Retinal pigment epithelial cell (primary cell): ENCODE measurements around the gene FOXP1.
A peak's percentile ranks its signal among the peaks of the same experiment; 100 is the strongest.

ENCODE experiments used
- DNase-seq: peaks from one replicate; pipeline ENCODE4 v3.0.0-alpha.2; 2010; ENCODE audit warnings: low read depth
- H3K4me3 ChIP-seq: 2 replicates; pipeline ENCODE4 v1.5.1; 2011; ENCODE audit warnings: mild to moderate bottlenecking, low read length, control low read depth, moderate library complexity
- TF ChIP-seq, protein P1 (sequence below): conservative IDR thresholded peaks from 2 replicates; pipeline ENCODE4 v1.5.1; 2011; ENCODE audit warnings: low read depth, low read length, control low read depth, inconsistent platforms

Gene FOXP1

GRCh38 chr3:71402280-71402679, 181.2 kb downstream of the FOXP1 start:
- DNase-seq: no peak
- H3K4me3 ChIP-seq: no peak overlapping the region
- TF ChIP-seq, protein P1, sequence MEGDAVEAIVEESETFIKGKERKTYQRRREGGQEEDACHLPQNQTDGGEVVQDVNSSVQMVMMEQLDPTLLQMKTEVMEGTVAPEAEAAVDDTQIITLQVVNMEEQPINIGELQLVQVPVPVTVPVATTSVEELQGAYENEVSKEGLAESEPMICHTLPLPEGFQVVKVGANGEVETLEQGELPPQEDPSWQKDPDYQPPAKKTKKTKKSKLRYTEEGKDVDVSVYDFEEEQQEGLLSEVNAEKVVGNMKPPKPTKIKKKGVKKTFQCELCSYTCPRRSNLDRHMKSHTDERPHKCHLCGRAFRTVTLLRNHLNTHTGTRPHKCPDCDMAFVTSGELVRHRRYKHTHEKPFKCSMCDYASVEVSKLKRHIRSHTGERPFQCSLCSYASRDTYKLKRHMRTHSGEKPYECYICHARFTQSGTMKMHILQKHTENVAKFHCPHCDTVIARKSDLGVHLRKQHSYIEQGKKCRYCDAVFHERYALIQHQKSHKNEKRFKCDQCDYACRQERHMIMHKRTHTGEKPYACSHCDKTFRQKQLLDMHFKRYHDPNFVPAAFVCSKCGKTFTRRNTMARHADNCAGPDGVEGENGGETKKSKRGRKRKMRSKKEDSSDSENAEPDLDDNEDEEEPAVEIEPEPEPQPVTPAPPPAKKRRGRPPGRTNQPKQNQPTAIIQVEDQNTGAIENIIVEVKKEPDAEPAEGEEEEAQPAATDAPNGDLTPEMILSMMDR: no peak

GRCh38 chr3:71401695-71402231, 181.8 kb downstream of the FOXP1 start:
- DNase-seq: no peak
- H3K4me3 ChIP-seq: no peak overlapping the region
- TF ChIP-seq, protein P1: no peak

DNA sequence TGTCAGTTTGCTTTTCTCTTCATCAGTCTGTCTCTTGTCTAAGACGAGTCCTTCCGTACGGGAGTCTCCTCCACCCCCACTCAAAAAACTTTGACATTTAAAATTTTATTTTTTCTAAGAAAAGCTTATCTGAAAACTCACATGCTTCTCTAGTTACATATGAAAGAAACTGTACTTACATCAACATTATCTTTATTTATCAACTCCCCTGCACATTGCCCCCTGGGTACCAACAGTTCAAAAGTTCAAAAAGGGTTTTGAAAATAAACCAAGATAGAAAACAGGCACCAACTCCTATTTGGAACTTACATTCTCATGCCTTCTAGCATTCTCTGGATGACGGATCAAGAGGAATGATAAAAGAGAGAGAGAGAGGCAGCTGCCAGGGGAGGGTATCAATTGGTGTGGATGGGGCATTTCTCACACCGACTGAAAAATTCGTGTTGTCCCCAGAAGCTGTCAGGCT, 182.5 kb downstream of the FOXP1 start:
- no peak overlapping the region for H3K4me3 ChIP-seq
- no peak for DNase-seq
- TF ChIP-seq, protein P1: no peak

DNA sequence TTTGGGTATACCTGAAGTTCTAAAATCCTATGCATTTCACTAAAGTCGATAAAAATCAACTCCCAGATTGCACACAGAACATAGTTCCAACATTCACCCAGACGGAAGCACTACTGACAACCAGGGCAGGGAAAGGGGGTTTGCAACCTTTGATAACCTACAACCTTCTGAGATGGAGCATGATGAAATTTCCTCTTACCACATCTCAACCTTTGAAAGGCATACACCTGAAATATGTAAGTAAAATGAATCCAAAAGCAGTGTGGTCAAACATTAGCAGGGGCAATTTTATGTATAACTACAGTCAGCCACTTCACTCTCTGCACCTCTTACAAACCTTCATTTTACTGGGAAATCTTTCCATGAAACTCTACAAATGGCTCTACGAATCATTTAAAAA, 184.1 kb downstream of the FOXP1 start:
- DNase-seq: no peak
- no peak overlapping the region for H3K4me3 ChIP-seq
- TF ChIP-seq, protein P1: no peak

- DNase-seq: no peak
- H3K4me3 ChIP-seq: no peak overlapping the region
Observed at GRCh38 chr3:71398157-71398836, 185.2 kb downstream of the FOXP1 start.

GRCh38 chr3:71397726-71398125, 185.8 kb downstream of the FOXP1 start:
- TF ChIP-seq, protein P1: no peak
- H3K4me3 ChIP-seq: no peak overlapping the region
- no peak for DNase-seq

More at GRCh38 chr3:71398157-71398836, 185.2 kb downstream of the FOXP1 start:
- TF ChIP-seq, protein P1: no peak

GRCh38 chr3:71397046-71397445, 186.5 kb downstream of the FOXP1 start:
- DNase-seq: no peak
- no peak overlapping the region for H3K4me3 ChIP-seq
- TF ChIP-seq, protein P1: peak; percentile 61
